ENCODE results near the gene MTAP.

The MTAP gene

GRCh38 chr9:21804791-21805190, 2.4 kb downstream of the MTAP start:
- DNase-seq (ENCODE audit: low spot score): no peak

GRCh38 chr9:21806644-21807043, 4.2 kb downstream of the MTAP start:
- no peak for DNase-seq (ENCODE audit: low spot score)

- DNase-seq (ENCODE audit: low spot score): no peak
These were observed 8.0 kb downstream of the MTAP start for GRCh38 chr9:21810388-21810787.

GRCh38 chr9:21810881-21811280, 8.4 kb downstream of the MTAP start:
- no peak for DNase-seq (ENCODE audit: low spot score)

GRCh38 chr9:21811914-21812313, 9.5 kb downstream of the MTAP start:
- DNase-seq (ENCODE audit: low spot score): no peak

GRCh38 chr9:21812415-21812814, 10.0 kb downstream of the MTAP start:
- no peak for DNase-seq (ENCODE audit: low spot score)

GRCh38 chr9:21812946-21813568, 10.6 kb downstream of the MTAP start:
- peak; percentile 75 for DNase-seq (ENCODE audit: low spot score)

- peak; percentile 41 for DNase-seq (ENCODE audit: low spot score)
These were observed 11.4 kb downstream of the MTAP start for GRCh38 chr9:21813575-21814473.

GRCh38 chr9:21815643-21816042, 13.2 kb downstream of the MTAP start:
- DNase-seq (ENCODE audit: low spot score): no peak

- no peak for DNase-seq (ENCODE audit: low spot score)
These were observed 14.7 kb downstream of the MTAP start for GRCh38 chr9:21817176-21817575.

- no peak for DNase-seq (ENCODE audit: low spot score)
These were observed 23.2 kb downstream of the MTAP start for GRCh38 chr9:21825637-21826036.

GRCh38 chr9:21828853-21829410, 26.5 kb downstream of the MTAP start:
- no peak for DNase-seq (ENCODE audit: low spot score)

GRCh38 chr9:21830589-21830988, 28.2 kb downstream of the MTAP start:
- no peak for DNase-seq (ENCODE audit: low spot score)

- DNase-seq (ENCODE audit: low spot score): no peak
These were observed 29.5 kb downstream of the MTAP start for GRCh38 chr9:21831841-21832509.

- no peak for DNase-seq (ENCODE audit: low spot score)
These were observed 30.8 kb downstream of the MTAP start for GRCh38 chr9:21833090-21833801.

GRCh38 chr9:21835121-21835520, 32.7 kb downstream of the MTAP start:
- no peak for DNase-seq (ENCODE audit: low spot score)

- no peak for DNase-seq (ENCODE audit: low spot score)
These were observed 34.2 kb downstream of the MTAP start for GRCh38 chr9:21836437-21837161.

- no peak for DNase-seq (ENCODE audit: low spot score)
These were observed 35.1 kb downstream of the MTAP start for GRCh38 chr9:21837501-21837900.

- no peak for DNase-seq (ENCODE audit: low spot score)
These were observed 38.2 kb downstream of the MTAP start for GRCh38 chr9:21840647-21841046.

- DNase-seq (ENCODE audit: low spot score): no peak
These were observed 38.7 kb downstream of the MTAP start for GRCh38 chr9:21841133-21841532.

GRCh38 chr9:21848615-21849014, 46.2 kb downstream of the MTAP start:
- no peak for DNase-seq (ENCODE audit: low spot score)
